Endothelial cell of umbilical vein (primary cell): ENCODE results near the gene LST1. TPM values are rescaled to one million over a fixed set of nuclear protein-coding genes. Genes with fewer than 3 reads are reported as not detected.

ENCODE experiments used
- BruUV-seq: library from RNA; stranded (reverse); fragments of 400-500 nt; replicated peaks from 2 replicates; lab custom pipeline; 2021; lab: Mats Ljungman, UMichigan
- CTCF ChIA-PET: fragments of 300-600, 350-600 bp; sonication (Branson Sonifier 250); formaldehyde crosslinking; loops from one replicate; lab custom pipeline; 2021; ENCODE audit warnings: antibody characterized with exemption, inconsistent platforms; lab: Charles Lee
- POLR2A ChIA-PET: fragments of 300-600, 350-600 bp; sonication (Branson Sonifier 250); formaldehyde crosslinking; loops from one replicate; lab custom pipeline; 2021; ENCODE audit warnings: antibody characterized with exemption, inconsistent platforms; lab: Charles Lee
- DNase-seq: peaks from one replicate; pipeline ENCODE4 v3.0.0-alpha.2; 2011; ENCODE audit warnings: low read depth, low spot score
- FAIRE-seq: peaks from 2 replicates; lab custom pipeline; 2011; peaks lifted over from hg19 to GRCh38; lab: Jason Lieb, UNC
- H2AFZ ChIP-seq: 2 replicates; pipeline ENCODE4 v1.6.0; 2012; ENCODE audit warnings: low read depth, low read length, control low read depth, inconsistent platforms
- H3K27ac ChIP-seq: 2 replicates; pipeline ENCODE4 v1.5.1; 2011; ENCODE audit warnings: low read depth, mild to moderate bottlenecking, control low read depth, low read length, moderate library complexity; ENCODE audit not compliant: insufficient read depth
- H3K27me3 ChIP-seq, 2 experiments: 2 replicates each; pipeline versions ENCODE4 v1.6.0 to v1.6.1; 2011; ENCODE audit warnings: low read length in 2 of 2, mixed read lengths in 1 of 2; ENCODE audit not compliant: control insufficient read depth in 2 of 2, insufficient read depth in 2 of 2
- H3K36me3 ChIP-seq, 2 experiments: 2 replicates in 1 of 2; 3 replicates in 1 of 2; pipeline ENCODE4 v1.5.1; 2011; ENCODE audit warnings: low read length in 2 of 2, mild to moderate bottlenecking in 1 of 2, moderate library complexity in 1 of 2; ENCODE audit not compliant: control insufficient read depth in 2 of 2, insufficient read depth in 2 of 2; ENCODE audit errors: extremely low read depth in 1 of 2
- H3K4me1 ChIP-seq: 3 replicates; pipeline ENCODE4 v1.5.1; 2011; ENCODE audit warnings: mild to moderate bottlenecking, low read length; ENCODE audit not compliant: control insufficient read depth, insufficient read depth; ENCODE audit errors: extremely low read depth
- H3K4me2 ChIP-seq: 2 replicates; pipeline ENCODE4 v1.6.1; 2011; ENCODE audit warnings: low read length, control low read depth, mixed read lengths; ENCODE audit not compliant: insufficient read depth
- H3K4me3 ChIP-seq, 3 experiments: fragments of 200-600 bp in 1 of 3; sonication (generic), shearing (Covaris generic) in 1 of 3; replicated peaks in 1 of 3; 2 replicates each; pipeline ENCODE4 v1.5.1; 2011 to 2016; ENCODE audit warnings: control low read depth in 3 of 3, low read length in 3 of 3, mild to moderate bottlenecking in 2 of 3, inconsistent platforms in 1 of 3, low read depth in 1 of 3, moderate library complexity in 1 of 3; ENCODE audit not compliant: insufficient read depth in 1 of 3
- H3K79me2 ChIP-seq: 2 replicates; pipeline ENCODE4 v1.6.0; 2012; ENCODE audit warnings: low read length, inconsistent platforms; ENCODE audit not compliant: control insufficient read depth, insufficient read depth
- H3K9ac ChIP-seq: replicated peaks from 2 replicates; pipeline ENCODE3; 2011; ENCODE audit warnings: low read length, control low read depth; ENCODE audit not compliant: insufficient read depth; ENCODE audit errors: extremely low read depth
- H3K9me1 ChIP-seq: replicated peaks from 3 replicates; pipeline ENCODE4 v1.6.0; 2011; ENCODE audit warnings: mild to moderate bottlenecking, low read length; ENCODE audit not compliant: control insufficient read depth, insufficient read depth; ENCODE audit errors: extremely low read depth
- H3K9me3 ChIP-seq: replicated peaks from 2 replicates; pipeline ENCODE4 v1.5.1; 2012; ENCODE audit warnings: low read length, inconsistent platforms; ENCODE audit not compliant: control insufficient read depth, insufficient read depth
- H4K20me1 ChIP-seq: replicated peaks from 2 replicates; pipeline ENCODE3; 2011; ENCODE audit warnings: mild to moderate bottlenecking, low read length; ENCODE audit not compliant: control insufficient read depth, insufficient read depth; ENCODE audit errors: extremely low read depth
- GATA2 ChIP-seq: IDR thresholded peaks from 2 replicates; pipeline ENCODE4 v1.7.0; 2011; ENCODE audit warnings: low read depth, mild to moderate bottlenecking, moderate library complexity, mixed read lengths, low read length; ENCODE audit not compliant: insufficient read length, insufficient read depth
- JUN ChIP-seq: IDR thresholded peaks from 2 replicates; pipeline ENCODE4 v1.6.1; 2011; ENCODE audit warnings: borderline replicate concordance, low read depth; ENCODE audit not compliant: insufficient read length, insufficient read depth
- POLR2A ChIP-seq: IDR thresholded peaks from 2 replicates; pipeline ENCODE4 v1.6.1; 2012; ENCODE audit warnings: low read depth, mild to moderate bottlenecking, control low read depth, low read length
- POLR2AphosphoS5 ChIP-seq: IDR thresholded peaks from 2 replicates; pipeline ENCODE4 v1.6.1; 2012; ENCODE audit warnings: low read depth, mild to moderate bottlenecking, control low read depth, low read length, moderate library complexity; ENCODE audit not compliant: insufficient read depth
- dilution Hi-C: fragments of 300-500 bp; cut with MboI; formaldehyde crosslinking; loops from one replicate; pipeline ENCODE4 v1.15.0; 2019; ENCODE audit warnings: low sequenced_read_pairs; ENCODE audit not compliant: extremely low pct_ligation_motif_present
- intact Hi-C: fragments of 100-400 bp; cut with micrococcal nuclease; formaldehyde crosslinking; loops from one replicate; pipeline ENCODE4 v1.10.0; 2022
- polyA plus RNA-seq, 4 experiments: library from polyadenylated mRNA; depleted of rRNA in 3 of 4; stranded (reverse) in 3 of 4; unstranded in 1 of 4; fragments of >200 nt; gene quantifications; 2 replicates each; pipeline versions ENCODE4 v1.2.1 to v1.2.3, GENCODE V29; 2011 to 2012; ENCODE audit warnings: missing spikeins in 1 of 4
- total RNA-seq: library from RNA; stranded (reverse); gene quantifications from 2 replicates; pipeline ENCODE4 v1.2.3, GENCODE V29; 2021
- TF ChIP-seq, protein P1 (sequence below), 2 donors: IDR thresholded peaks; 1 replicate in 1 of 2; 2 replicates in 1 of 2; pipeline ENCODE4 v1.5.1; 2011; ENCODE audit warnings: low read length in 2 of 2, mild to moderate bottlenecking in 2 of 2, moderate library complexity in 2 of 2, control low read depth in 1 of 2, inconsistent platforms in 1 of 2, low read depth in 1 of 2; ENCODE audit not compliant: insufficient read depth in 1 of 2; ENCODE audit errors: extremely low read depth in 1 of 2
- TF ChIP-seq, protein P2 (sequence below): IDR thresholded peaks from 2 replicates; pipeline ENCODE4 v1.6.1; 2011; ENCODE audit not compliant: insufficient read depth, insufficient read length

LST1 gene
- total and polyA plus RNA-seq, 2 donors (not counting 3 experiments of a cell fraction or from before 2014, with no cell fraction given): 1.00 to 1.8 TPM

DNA sequence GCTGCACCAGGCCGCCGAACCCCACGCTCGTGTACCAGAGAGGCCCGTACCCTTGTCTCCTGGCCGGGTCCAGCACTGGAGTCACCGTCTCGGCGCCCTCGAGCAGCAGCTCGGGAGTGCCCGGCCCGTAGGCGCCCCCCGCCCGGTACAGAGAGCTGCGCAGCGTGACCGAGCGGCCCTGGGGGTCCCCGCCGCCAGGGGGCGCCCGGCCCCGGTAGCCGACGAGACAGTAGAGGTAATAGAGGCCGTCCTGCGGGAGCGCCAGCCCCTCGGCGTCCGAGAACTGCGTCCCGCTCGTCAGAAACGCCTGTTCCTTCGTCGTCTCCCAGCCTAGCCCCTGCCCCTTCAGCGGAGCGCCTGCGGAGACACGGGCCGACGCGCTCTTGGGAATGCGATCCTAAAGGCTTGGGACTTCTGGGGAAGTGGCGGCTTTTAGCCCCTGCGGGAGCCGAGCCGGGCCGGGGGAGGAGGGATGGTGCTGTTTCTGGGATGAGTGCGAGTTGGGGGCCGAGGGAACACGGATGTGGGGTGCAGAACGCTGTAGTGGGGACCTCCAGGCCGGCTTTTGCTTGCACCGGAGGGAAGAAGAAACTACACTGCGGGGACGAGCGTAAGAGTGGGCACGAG lies 5.2 kb upstream of the LST1 start:
- intact Hi-C loops: loop anchor here (1.0 kb wide), 4 partner anchors 10 to 30 kb away; no protein-coding TSS in a partner anchor
- dilution Hi-C loops: no loop called here
- CTCF ChIA-PET: interaction anchor here (0.9 to 32.6 kb wide), 7 partner anchors 9 to 49 kb away, joined by 3 to 1517 read pairs (median 5); partner anchors contain the start of genes ATP6V1G2, DDX39B, NCR3 and NFKBIL1
- H4K20me1 ChIP-seq: no peaks in the 10 kb centered on the region
- peak overlapping the region; percentile 56 to 71 (median 70) for H3K4me3 ChIP-seq
- no peaks in the 10 kb centered on the region for H3K9me1 ChIP-seq
- no peaks in the 10 kb centered on the region for H3K36me3 ChIP-seq
- peaks cover 10% of the 10 kb centered on the region for H3K79me2 ChIP-seq
- H3K4me1 ChIP-seq: peaks cover 16% of the 10 kb centered on the region
- FAIRE-seq: peak; percentile 93
- H2AFZ ChIP-seq: peak overlapping the region; percentile 95
- peak overlapping the region; percentile 78 for H3K4me2 ChIP-seq
- peak overlapping the region; percentile 71 for H3K9ac ChIP-seq
- no peaks in the 10 kb centered on the region for H3K27me3 ChIP-seq
- TSS peak; percentile 42 for BruUV-seq
- no peaks in the 10 kb centered on the region for H3K9me3 ChIP-seq
- POLR2A ChIA-PET: interaction anchor here (0.7 to 1.6 kb wide), 6 partner anchors 8 to 40 kb away, joined by 3 to 5 read pairs (median 3); partner anchors contain the start of gene PRRC2A
- peak; percentile 87 for DNase-seq
- TF ChIP-seq POLR2A (peak; percentile 37), JUN (no peak), POLR2AphosphoS5 (peak; percentile 86), GATA2 (no peak)
- TF ChIP-seq, protein P1, sequence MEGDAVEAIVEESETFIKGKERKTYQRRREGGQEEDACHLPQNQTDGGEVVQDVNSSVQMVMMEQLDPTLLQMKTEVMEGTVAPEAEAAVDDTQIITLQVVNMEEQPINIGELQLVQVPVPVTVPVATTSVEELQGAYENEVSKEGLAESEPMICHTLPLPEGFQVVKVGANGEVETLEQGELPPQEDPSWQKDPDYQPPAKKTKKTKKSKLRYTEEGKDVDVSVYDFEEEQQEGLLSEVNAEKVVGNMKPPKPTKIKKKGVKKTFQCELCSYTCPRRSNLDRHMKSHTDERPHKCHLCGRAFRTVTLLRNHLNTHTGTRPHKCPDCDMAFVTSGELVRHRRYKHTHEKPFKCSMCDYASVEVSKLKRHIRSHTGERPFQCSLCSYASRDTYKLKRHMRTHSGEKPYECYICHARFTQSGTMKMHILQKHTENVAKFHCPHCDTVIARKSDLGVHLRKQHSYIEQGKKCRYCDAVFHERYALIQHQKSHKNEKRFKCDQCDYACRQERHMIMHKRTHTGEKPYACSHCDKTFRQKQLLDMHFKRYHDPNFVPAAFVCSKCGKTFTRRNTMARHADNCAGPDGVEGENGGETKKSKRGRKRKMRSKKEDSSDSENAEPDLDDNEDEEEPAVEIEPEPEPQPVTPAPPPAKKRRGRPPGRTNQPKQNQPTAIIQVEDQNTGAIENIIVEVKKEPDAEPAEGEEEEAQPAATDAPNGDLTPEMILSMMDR (IDR thresholded peaks at IDR 0.05; ENCODE audit: extremely low read depth in 1 of 2, insufficient read depth in 1 of 2, low read depth in 1 of 2, low read length in 2 of 2): peak; percentile 99
- TF ChIP-seq, protein P2, sequence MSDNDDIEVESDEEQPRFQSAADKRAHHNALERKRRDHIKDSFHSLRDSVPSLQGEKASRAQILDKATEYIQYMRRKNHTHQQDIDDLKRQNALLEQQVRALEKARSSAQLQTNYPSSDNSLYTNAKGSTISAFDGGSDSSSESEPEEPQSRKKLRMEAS: no peak
- H3K27ac ChIP-seq: peak overlapping the region; percentile 55
